Liver (tissue), 9 donors: ENCODE data around the gene TBL1XR1. TPM values are rescaled to one million over a fixed set of nuclear protein-coding genes. Genes with fewer than 3 reads are reported as not detected.

Experiments
- DNase-seq: peaks from one replicate; pipeline ENCODE4 v3.0.0-alpha.2; 2017; ENCODE audit warnings: low spot score
- H3K27ac ChIP-seq, 2 donors: one replicate each; pipeline ENCODE4 v1.7.0; 2013; ENCODE audit warnings: inconsistent platforms in 2 of 2, low read length in 2 of 2, control low read depth in 1 of 2, low read depth in 1 of 2, mild to moderate bottlenecking in 1 of 2
- H3K27me3 ChIP-seq, 4 donors: one replicate each; pipeline versions ENCODE4 v1.6.1 to v1.7.0; 2013; ENCODE audit warnings: low read length in 3 of 4, inconsistent platforms in 1 of 4, mild to moderate bottlenecking in 1 of 4, moderate library complexity in 1 of 4; ENCODE audit not compliant: control insufficient read depth in 4 of 4, insufficient read depth in 4 of 4
- H3K36me3 ChIP-seq, 4 donors: one replicate each; pipeline versions ENCODE4 v1.6.1 to v1.7.0; 2013; ENCODE audit warnings: low read length in 3 of 4, mild to moderate bottlenecking in 3 of 4, low read depth in 1 of 4, moderate library complexity in 1 of 4; ENCODE audit not compliant: control insufficient read depth in 4 of 4, insufficient read depth in 3 of 4
- H3K4me1 ChIP-seq, 4 donors: one replicate each; pipeline versions ENCODE4 v1.6.1 to v1.7.0; 2013; ENCODE audit warnings: low read length in 3 of 4, mild to moderate bottlenecking in 3 of 4, moderate library complexity in 1 of 4; ENCODE audit not compliant: control insufficient read depth in 4 of 4, insufficient read depth in 4 of 4
- H3K4me3 ChIP-seq, 3 donors: one replicate each; pipeline versions ENCODE4 v1.6.1 to v1.7.0; 2013; ENCODE audit warnings: low read length in 3 of 3, control low read depth in 1 of 3, low read depth in 1 of 3, mild to moderate bottlenecking in 1 of 3
- H3K9ac ChIP-seq, 2 donors: one replicate each; pipeline ENCODE4 v1.7.0; 2013; ENCODE audit warnings: low read length in 2 of 2, mild to moderate bottlenecking in 2 of 2, moderate library complexity in 2 of 2, control low read depth in 1 of 2, low read depth in 1 of 2
- H3K9me3 ChIP-seq, 4 donors: one replicate each; pipeline versions ENCODE4 v1.6.1 to v1.7.0; 2013; ENCODE audit warnings: low read length in 3 of 4; ENCODE audit not compliant: control insufficient read depth in 4 of 4
- ATF3 ChIP-seq: IDR thresholded peaks from 2 replicates; pipeline ENCODE4 v1.6.1; 2016; ENCODE audit warnings: antibody characterized with exemption
- EGR1 ChIP-seq, 2 donors: IDR thresholded peaks; 2 replicates each; pipeline ENCODE4 v1.6.1; 2016 to 2018; ENCODE audit warnings: antibody characterized with exemption in 2 of 2, low read depth in 2 of 2
- FOXA1 ChIP-seq: IDR thresholded peaks from 2 replicates; pipeline ENCODE4 v1.6.1; 2016; ENCODE audit warnings: antibody characterized with exemption
- FOXA2 ChIP-seq: IDR thresholded peaks from 2 replicates; pipeline ENCODE4 v1.6.1; 2016; ENCODE audit warnings: antibody characterized with exemption
- GABPA ChIP-seq, 2 donors: IDR thresholded peaks in 1 of 2; conservative IDR thresholded peaks in 1 of 2; 2 replicates each; pipeline ENCODE4 v1.6.1; 2016; ENCODE audit warnings: antibody characterized with exemption in 2 of 2, mild to moderate bottlenecking in 1 of 2, moderate library complexity in 1 of 2
- HNF4A ChIP-seq, 2 donors: conservative IDR thresholded peaks; 2 replicates each; pipeline ENCODE4 v1.6.1; 2016; ENCODE audit warnings: antibody characterized with exemption in 2 of 2, mild to moderate bottlenecking in 2 of 2
- HNF4G ChIP-seq: IDR thresholded peaks from 2 replicates; pipeline ENCODE4 v1.6.1; 2016; ENCODE audit warnings: antibody characterized with exemption
- JUND ChIP-seq, 2 donors: IDR thresholded peaks; 2 replicates each; pipeline ENCODE4 v1.6.1; 2016; ENCODE audit warnings: antibody characterized with exemption in 2 of 2
- NR2F2 ChIP-seq: IDR thresholded peaks from 2 replicates; pipeline ENCODE4 v1.6.1; 2016; ENCODE audit warnings: antibody characterized with exemption
- RAD21 ChIP-seq, 2 donors: IDR thresholded peaks; 2 replicates each; pipeline ENCODE4 v1.6.1; 2016; ENCODE audit warnings: antibody characterized with exemption in 2 of 2, mild to moderate bottlenecking in 2 of 2
- REST ChIP-seq: IDR thresholded peaks from 2 replicates; pipeline ENCODE4 v1.6.1; 2016; ENCODE audit warnings: antibody characterized with exemption, mild to moderate bottlenecking
- RXRA ChIP-seq, 2 donors: IDR thresholded peaks; 2 replicates each; pipeline ENCODE4 v1.6.1; 2017 to 2018; ENCODE audit warnings: antibody characterized with exemption in 2 of 2, mild to moderate bottlenecking in 1 of 2
- SP1 ChIP-seq: IDR thresholded peaks from 2 replicates; pipeline ENCODE4 v1.6.1; 2018; ENCODE audit warnings: antibody characterized with exemption, mild to moderate bottlenecking
- TAF1 ChIP-seq: conservative IDR thresholded peaks from 2 replicates; pipeline ENCODE4 v1.6.1; 2016; ENCODE audit warnings: antibody characterized with exemption, mild to moderate bottlenecking
- YY1 ChIP-seq: IDR thresholded peaks from 2 replicates; pipeline ENCODE4 v1.6.1; 2016; ENCODE audit warnings: antibody characterized with exemption, mild to moderate bottlenecking
- WGBS: extraction: QIAGEN DNeasy Blood & Tissue Kit; methylation state at CpG from one replicate; pipeline ENCODE4 v1.1.7; 2013; 5-methylcytosine and 5-hydroxymethylcytosine counted together
- polyA plus RNA-seq, 2 donors: library from polyadenylated mRNA; stranded (reverse) in 1 of 2; unstranded in 1 of 2; fragments of 200-250 nt in 1 of 2; fragments of >200 nt in 1 of 2; fragmentation: Nextera tagmentation in 1 of 2; extraction: Ambion mirVana in 1 of 2; gene quantifications; one replicate each; pipeline versions ENCODE4 v1.2.1 to v1.2.3, GENCODE V29; 2013 to 2015
- total RNA-seq, 2 donors: library from RNA; depleted of rRNA; stranded (reverse); fragments of >200 nt; gene quantifications; one replicate each; pipeline ENCODE4 v1.2.3, GENCODE V29; 2014
- TF ChIP-seq, protein P1 (sequence below): fragments of 150-350 bp; IDR thresholded peaks from 2 replicates; pipeline ENCODE4 v1.5.1; 2017; ENCODE audit warnings: improper control_type of control experiment, low read depth, low read length; ENCODE audit not compliant: missing input control
- TF ChIP-seq, protein P2 (sequence below): IDR thresholded peaks from 2 replicates; pipeline ENCODE4 v1.6.1; 2016; ENCODE audit warnings: antibody characterized with exemption
- TF ChIP-seq, protein P3 (sequence below): IDR thresholded peaks from 2 replicates; pipeline ENCODE4 v1.6.1; 2016; ENCODE audit warnings: antibody characterized with exemption
- donor health status: healthy.
- donor health status: healthy.
- donor health status: healthy.
- donor health status: healthy.
- donor health status: healthy.

TBL1XR1 gene
- total and polyA plus RNA-seq, 4 donors = 10.3 to 65.9 (median 33.2) TPM

DNA sequence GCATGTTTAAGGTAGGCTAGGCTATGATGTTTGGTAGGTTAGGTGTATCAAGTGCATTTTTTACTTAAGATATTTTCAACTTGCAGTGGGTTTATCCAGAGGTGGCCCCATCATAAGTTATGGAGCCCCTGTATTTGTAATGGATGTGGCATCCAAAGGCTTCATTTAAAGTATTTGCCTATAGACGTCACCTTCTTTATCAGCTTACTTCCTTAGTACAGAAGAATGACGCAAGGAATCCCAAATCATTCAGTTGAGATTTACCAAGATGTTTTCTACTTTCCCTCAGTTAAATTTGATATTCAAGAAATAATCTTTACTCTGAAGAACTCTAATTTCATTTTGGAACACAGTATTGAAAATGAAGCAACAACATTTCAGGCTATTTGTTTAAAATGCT lies 201.3 kb downstream of the TBL1XR1 start (continued):
- no peak for TF ChIP-seq REST
- no peak for TF ChIP-seq RAD21 (IDR thresholded peaks at IDR 0.05)

DNA sequence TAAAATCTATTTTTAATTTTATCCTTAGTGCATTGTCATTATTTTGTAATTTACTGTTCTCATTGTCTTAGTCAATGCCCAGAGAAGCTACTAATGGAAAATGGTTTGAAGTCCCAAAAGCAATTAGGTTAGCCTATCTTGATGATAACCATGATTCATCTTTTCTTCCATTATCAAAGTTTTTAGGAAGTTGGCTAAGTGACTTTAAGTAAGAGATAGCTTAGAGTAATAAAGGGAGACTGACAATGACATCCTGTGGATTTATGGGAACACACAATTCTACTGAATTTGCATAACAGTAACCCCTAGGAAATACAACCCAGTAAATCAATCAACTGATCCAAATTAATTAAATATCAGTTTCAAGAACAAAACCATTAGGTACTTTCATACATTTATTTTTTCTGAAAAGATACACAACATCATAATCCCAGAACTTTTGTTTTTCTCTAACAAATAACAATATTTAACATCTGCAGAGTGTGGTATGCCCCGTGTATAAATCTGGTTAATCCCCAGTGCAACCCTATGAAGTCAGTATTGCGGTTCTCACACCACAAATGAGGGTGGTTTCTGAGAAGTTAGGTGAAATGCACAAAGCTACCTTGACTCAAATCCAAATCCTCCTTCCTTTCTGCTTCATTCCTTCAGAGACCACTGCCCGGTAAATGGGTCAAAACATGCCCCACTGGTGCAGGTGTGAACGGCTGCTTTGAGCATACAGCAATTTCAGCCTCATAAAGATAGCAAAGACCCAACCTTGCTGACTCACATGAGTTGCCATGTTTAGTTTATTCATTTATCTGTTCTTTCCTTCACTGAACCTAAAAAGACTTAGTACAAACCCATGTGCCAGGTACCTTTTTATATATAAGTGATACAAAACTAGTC lies 202.1 kb downstream of the TBL1XR1 start:
- no peak for DNase-seq
- WGBS = 88% methylated on average over 4 of the region's 4 CpGs
- H3K4me1 ChIP-seq = no peaks in the 10 kb centered on the region
- H3K27me3 ChIP-seq = no peaks in the 10 kb centered on the region
- no peak overlapping the region for H3K27ac ChIP-seq
- peaks cover 0 to 2% (median 0%) of the 10 kb centered on the region in 4 donors for H3K36me3 ChIP-seq
- no peak for TF ChIP-seq ATF3
- no peak for TF ChIP-seq SP1
- no peak for TF ChIP-seq HNF4G
- no peak for TF ChIP-seq FOXA2
- TF ChIP-seq, protein P1, sequence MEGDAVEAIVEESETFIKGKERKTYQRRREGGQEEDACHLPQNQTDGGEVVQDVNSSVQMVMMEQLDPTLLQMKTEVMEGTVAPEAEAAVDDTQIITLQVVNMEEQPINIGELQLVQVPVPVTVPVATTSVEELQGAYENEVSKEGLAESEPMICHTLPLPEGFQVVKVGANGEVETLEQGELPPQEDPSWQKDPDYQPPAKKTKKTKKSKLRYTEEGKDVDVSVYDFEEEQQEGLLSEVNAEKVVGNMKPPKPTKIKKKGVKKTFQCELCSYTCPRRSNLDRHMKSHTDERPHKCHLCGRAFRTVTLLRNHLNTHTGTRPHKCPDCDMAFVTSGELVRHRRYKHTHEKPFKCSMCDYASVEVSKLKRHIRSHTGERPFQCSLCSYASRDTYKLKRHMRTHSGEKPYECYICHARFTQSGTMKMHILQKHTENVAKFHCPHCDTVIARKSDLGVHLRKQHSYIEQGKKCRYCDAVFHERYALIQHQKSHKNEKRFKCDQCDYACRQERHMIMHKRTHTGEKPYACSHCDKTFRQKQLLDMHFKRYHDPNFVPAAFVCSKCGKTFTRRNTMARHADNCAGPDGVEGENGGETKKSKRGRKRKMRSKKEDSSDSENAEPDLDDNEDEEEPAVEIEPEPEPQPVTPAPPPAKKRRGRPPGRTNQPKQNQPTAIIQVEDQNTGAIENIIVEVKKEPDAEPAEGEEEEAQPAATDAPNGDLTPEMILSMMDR = no peak
- TF ChIP-seq, protein P2, sequence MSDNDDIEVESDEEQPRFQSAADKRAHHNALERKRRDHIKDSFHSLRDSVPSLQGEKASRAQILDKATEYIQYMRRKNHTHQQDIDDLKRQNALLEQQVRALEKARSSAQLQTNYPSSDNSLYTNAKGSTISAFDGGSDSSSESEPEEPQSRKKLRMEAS = no peak
- no peak for TF ChIP-seq GABPA (IDR thresholded peaks at IDR 0.05 in 1 of 2, conservative IDR thresholded peaks at IDR 0.05 in 1 of 2)
- no peak for TF ChIP-seq HNF4A (conservative IDR thresholded peaks at IDR 0.05)
- TF ChIP-seq NR2F2 = no peak
- no peak for TF ChIP-seq TAF1
- no peak for TF ChIP-seq RAD21 (IDR thresholded peaks at IDR 0.05)
- no peak for TF ChIP-seq REST
- no peak for TF ChIP-seq JUND (IDR thresholded peaks at IDR 0.05)
- TF ChIP-seq YY1 = no peak
- TF ChIP-seq, protein P3, sequence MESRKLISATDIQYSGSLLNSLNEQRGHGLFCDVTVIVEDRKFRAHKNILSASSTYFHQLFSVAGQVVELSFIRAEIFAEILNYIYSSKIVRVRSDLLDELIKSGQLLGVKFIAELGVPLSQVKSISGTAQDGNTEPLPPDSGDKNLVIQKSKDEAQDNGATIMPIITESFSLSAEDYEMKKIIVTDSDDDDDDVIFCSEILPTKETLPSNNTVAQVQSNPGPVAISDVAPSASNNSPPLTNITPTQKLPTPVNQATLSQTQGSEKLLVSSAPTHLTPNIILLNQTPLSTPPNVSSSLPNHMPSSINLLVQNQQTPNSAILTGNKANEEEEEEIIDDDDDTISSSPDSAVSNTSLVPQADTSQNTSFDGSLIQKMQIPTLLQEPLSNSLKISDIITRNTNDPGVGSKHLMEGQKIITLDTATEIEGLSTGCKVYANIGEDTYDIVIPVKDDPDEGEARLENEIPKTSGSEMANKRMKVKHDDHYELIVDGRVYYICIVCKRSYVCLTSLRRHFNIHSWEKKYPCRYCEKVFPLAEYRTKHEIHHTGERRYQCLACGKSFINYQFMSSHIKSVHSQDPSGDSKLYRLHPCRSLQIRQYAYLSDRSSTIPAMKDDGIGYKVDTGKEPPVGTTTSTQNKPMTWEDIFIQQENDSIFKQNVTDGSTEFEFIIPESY = no peak
- no peak for TF ChIP-seq FOXA1
- no peak for TF ChIP-seq EGR1 (IDR thresholded peaks at IDR 0.05; ENCODE audit: low read depth in 2 of 2)
- no peak for TF ChIP-seq RXRA (IDR thresholded peaks at IDR 0.05)
- peaks cover 0 to 3% (median 0%) of the 10 kb centered on the region in 4 donors for H3K9me3 ChIP-seq
- H3K4me3 ChIP-seq = no peak overlapping the region
- H3K9ac ChIP-seq = no peak overlapping the region
